GM13976 (cell line): ENCODE data around the gene LAMA5.

Experiments
- DNase-seq: peaks from one replicate; pipeline ENCODE4 v3.0.0; 2012; ENCODE audit warnings: low spot score
- in situ Hi-C: fragments of 300-500 bp; cut with MboI; formaldehyde crosslinking; loops from one replicate; pipeline ENCODE4 v1.12.0; 2022; ENCODE audit warnings: low sequenced_read_pairs, mixed read lengths, inconsistent platforms; ENCODE audit not compliant: unreplicated experiment
- TF ChIP-seq, protein P1 (sequence below): IDR thresholded peaks from 2 replicates; pipeline ENCODE4 v1.5.1; 2012; ENCODE audit warnings: borderline replicate concordance, mild to moderate bottlenecking; ENCODE audit not compliant: insufficient read depth; ENCODE audit errors: extremely low read depth, missing control alignments, control extremely low read depth

Gene LAMA5

DNA sequence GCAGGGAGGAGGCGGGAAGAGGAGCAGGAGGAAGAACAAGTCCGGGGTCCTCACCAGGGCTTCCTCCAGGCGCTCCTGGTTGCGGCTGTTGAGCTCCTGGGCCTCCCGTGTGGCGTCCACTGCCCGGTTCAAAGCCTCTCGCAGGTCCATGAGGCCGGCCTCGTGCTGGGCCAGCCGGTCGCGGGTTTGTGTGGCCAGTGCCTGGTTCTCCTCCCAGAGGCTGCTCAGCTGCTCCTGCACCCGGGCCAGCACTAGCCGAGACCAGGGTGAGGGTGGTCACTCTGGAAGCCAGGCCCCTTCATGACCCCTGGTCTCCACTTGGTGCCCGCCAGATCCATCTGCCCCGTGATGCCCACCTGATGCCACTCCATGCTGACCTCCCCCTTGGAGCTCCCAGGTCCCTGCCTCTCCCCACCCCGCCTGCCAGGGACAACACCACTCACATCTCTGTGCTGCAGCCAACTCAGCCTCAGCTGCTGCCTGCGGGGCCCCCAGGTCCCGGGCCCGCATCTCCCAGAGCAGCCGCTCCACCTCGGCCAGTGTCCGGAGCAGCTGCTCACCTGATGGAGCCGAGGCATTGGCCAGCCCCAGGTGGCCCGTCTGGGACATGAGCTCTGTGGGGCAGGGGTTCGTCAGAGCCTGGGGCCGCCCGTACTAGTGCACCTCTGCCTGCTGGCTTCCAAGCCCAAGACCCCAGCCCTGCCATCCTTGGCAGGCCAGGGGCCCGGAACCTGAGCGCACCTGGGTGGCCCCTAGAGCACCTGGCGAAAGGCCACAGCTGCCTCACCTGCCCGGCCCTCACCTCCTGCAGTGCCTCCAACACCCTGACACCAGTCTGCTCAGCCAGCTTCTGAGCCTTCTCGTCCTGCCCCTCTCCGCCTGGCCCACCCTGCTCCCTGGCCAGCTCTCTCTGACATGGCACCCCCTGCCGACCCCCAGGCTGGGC is 48.4 kb downstream of the LAMA5 start:
- TF ChIP-seq, protein P1, sequence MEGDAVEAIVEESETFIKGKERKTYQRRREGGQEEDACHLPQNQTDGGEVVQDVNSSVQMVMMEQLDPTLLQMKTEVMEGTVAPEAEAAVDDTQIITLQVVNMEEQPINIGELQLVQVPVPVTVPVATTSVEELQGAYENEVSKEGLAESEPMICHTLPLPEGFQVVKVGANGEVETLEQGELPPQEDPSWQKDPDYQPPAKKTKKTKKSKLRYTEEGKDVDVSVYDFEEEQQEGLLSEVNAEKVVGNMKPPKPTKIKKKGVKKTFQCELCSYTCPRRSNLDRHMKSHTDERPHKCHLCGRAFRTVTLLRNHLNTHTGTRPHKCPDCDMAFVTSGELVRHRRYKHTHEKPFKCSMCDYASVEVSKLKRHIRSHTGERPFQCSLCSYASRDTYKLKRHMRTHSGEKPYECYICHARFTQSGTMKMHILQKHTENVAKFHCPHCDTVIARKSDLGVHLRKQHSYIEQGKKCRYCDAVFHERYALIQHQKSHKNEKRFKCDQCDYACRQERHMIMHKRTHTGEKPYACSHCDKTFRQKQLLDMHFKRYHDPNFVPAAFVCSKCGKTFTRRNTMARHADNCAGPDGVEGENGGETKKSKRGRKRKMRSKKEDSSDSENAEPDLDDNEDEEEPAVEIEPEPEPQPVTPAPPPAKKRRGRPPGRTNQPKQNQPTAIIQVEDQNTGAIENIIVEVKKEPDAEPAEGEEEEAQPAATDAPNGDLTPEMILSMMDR = no peak
- DNase-seq = no peak
- in situ Hi-C loops = no loop called here

DNA sequence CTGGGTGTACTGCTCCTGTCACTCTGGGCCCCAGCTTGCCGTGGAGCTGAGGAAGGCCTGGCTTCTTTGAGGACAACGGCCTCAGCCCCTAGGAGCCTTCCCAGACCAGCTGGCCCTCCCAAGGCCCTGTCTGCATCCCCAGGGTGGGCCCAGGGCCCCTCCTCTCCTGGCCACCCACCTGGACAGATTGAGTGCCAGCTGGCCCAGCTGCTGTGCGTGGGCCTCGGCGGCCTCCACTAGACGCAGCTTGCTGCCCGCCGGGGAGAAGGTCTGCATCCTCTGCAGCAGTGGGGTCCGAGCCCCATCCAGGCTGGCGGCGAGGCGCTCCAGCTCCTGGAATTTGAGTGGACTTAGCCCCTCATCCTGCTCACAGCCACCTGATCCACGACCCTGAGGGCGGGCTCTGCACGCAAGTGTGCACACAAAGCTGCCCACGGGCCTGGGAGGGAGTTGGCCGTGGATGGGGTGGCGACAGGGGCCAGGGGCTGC is 49.9 kb downstream of the LAMA5 start:
- TF ChIP-seq, protein P1 = no peak
- in situ Hi-C loops = no loop called here

DNA sequence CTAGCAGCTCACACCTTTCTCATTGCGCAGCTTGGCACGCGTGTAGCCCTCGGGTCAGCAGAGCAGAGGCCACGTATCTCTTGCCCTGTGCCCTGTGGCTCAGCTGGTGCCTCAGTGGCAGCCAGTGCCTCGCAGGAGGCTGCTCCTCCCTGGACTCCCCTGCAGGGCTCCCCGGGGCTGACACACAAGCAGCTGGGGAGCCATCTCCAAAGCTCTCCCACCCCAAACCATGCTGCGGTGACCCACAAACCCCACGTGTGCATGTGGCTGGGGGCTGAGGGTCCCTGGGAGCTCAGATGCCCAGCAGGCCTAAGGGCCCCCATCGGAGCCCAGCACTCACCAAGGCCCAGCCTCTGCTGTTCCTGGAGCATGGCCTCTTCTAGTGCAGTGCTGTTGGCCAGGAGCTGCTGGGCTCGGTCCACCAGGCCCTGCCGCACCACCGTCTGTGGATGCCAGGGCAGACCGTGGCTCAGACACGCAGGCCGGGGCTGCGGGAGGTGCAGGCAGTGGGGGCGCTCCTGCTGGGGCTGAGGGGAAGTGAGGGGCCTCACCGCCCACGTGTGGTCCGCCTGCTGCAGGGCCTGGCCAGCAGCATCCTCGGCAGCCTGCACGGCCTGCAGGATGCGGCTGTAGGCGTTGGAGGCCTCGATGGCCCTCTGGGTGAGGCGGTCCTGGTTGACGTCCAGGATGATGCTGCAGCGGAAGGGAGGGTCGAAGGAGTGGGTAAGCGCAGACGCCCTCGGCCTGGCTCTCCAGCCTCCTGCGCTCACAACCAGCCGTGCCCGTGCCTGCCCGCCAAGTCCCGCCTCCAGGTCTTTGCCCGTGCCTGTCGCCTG is 50.6 kb downstream of the LAMA5 start:
- DNase-seq = no peak
- TF ChIP-seq, protein P1 = no peak
- in situ Hi-C loops = no loop called here

More for the DNA sequence above, 49.9 kb downstream of the LAMA5 start:
- DNase-seq = no peak

DNA sequence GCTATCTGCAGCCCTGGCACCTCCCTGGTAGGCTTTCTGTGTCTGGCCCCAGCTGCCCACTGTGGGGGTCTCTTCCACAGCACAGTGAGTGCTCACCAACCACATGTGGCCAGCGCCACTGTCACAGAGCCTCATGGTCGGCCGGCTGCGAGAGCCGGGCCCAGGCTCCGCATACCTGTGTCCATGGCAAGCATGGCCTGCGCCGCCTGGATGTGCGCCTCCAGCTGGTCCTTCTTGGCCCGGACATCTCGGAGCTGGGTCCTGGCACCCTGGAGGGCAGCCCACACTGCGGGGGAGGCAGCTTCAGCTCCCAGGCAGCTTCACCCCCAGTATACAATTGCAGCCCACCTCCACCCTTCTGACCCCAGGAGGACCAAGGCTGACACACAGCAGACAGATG is 51.3 kb downstream of the LAMA5 start:
- DNase-seq = no peak
- TF ChIP-seq, protein P1 = no peak
- in situ Hi-C loops = no loop called here

DNA sequence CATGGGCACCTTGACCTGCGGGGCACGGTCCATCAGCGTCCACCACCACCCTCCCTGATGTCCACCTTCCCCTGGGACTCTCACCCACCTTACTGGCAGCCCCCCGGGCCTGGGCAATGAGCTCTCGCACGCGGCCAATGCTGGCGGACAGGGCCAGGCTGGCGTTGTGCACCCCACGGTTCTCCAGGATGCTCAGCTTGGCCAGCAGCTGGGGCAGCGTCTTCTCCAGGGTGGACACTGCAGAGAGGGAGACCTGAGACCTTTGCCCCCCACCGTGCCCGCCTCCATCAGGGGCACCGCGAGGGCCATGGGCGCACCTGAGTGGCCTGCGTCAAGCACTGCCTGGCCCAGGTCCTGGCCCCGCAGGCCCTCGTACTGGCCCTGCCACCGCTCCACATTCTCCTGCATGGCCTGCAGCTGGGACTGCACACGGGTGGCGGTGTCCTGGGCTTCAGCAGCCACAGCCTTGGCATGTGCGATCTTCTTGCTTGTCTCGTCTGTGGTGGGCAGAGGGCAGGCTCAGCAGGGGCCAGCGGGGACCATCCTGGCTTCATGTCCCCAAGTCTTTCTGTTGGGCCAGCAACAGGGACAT is 52.3 kb downstream of the LAMA5 start:
- in situ Hi-C loops = no loop called here
- no peak for DNase-seq
- TF ChIP-seq, protein P1 = no peak

DNA sequence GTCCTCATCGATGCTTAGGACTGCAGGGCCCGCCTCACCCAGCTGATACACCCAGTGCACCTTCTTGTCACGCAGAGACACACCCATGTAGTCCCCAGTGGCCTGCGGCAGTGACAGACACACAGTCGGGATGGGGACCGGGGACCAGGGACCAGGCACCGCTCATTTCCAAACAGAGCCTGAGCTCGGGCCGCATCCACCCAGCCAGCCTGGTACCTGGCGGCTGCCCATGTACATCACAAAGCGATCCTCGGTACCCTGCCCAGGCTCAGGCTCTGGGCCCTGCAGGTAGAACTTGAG is 52.8 kb downstream of the LAMA5 start:
- TF ChIP-seq, protein P1 = no peak
- in situ Hi-C loops = no loop called here
- no peak for DNase-seq
